ENCODE data around the gene LMBRD1. TPM values are rescaled to one million over a fixed set of nuclear protein-coding genes. Genes with fewer than 3 reads are reported as not detected.

Gene LMBRD1
- 9.4 to 14.9 TPM (median 11.6 TPM) in 5 replicates for total RNA-seq (2022; extraction: Qiagen RNA extraction)

GRCh38 chr6:69796642-69797390, at the start of gene LMBRD1:
Gene LMBRD1 (minus strand): TSS chr6:69797010. CDS start chr6:69796881, 129 bp downstream.

Other genes with a start within 250 kb of the LMBRD1 start
- not detected in 5 replicates for gene COL19A1, start 69.5 kb upstream of the LMBRD1 start, total RNA-seq (2022; extraction: Qiagen RNA extraction)